CD8-positive, alpha-beta memory T cell (primary cell): ENCODE measurements around the gene DMRTB1. TPM values are rescaled to one million over a fixed set of nuclear protein-coding genes. Genes with fewer than 3 reads are reported as not detected.

Experiments used
- CTCF ChIA-PET: fragments of 350-600 bp; sonication (Branson Sonifier 250); formaldehyde crosslinking; loops from one replicate; lab custom pipeline; 2021; ENCODE audit warnings: antibody characterized with exemption; lab: Charles Lee
- POLR2A ChIA-PET: fragments of 350-600 bp; sonication (Branson Sonifier 250); formaldehyde crosslinking; loops from one replicate; lab custom pipeline; 2021; ENCODE audit warnings: antibody characterized with exemption; lab: Charles Lee
- DNase-seq, 5 donors: peaks; one replicate each; pipeline versions ENCODE4 v3.0.0 to v3.0.0-alpha.2; 2020 to 2022; ENCODE audit warnings: mixed read lengths in 1 of 5
- H3K27ac ChIP-seq: one replicate; pipeline ENCODE4 v1.7.0; 2013; ENCODE audit warnings: low read depth, mild to moderate bottlenecking, low read length, moderate library complexity
- H3K27me3 ChIP-seq: 2 replicates; pipeline ENCODE4 v1.7.0; 2013; ENCODE audit warnings: low read length, mild to moderate bottlenecking; ENCODE audit not compliant: insufficient read depth, poor library complexity, severe bottlenecking
- H3K36me3 ChIP-seq: 2 replicates; pipeline ENCODE4 v1.7.0; 2013; ENCODE audit warnings: mild to moderate bottlenecking, low read length, moderate library complexity; ENCODE audit not compliant: insufficient read depth
- H3K4me1 ChIP-seq: 2 replicates; pipeline ENCODE4 v1.7.0; 2013; ENCODE audit warnings: mild to moderate bottlenecking, low read length, moderate library complexity; ENCODE audit not compliant: insufficient read depth
- H3K4me3 ChIP-seq: 2 replicates; pipeline ENCODE4 v1.7.0; 2013; ENCODE audit warnings: mild to moderate bottlenecking, low read length
- H3K9me3 ChIP-seq: 2 replicates; pipeline ENCODE4 v1.7.0; 2013; ENCODE audit warnings: mild to moderate bottlenecking, low read length
- H3K27ac Mint-ChIP-seq, 8 donors: one replicate each; pipeline ENCODE4 v1.8.0; 2020 to 2021; ENCODE audit warnings: mixed read lengths in 8 of 8, mild to moderate bottlenecking in 6 of 8, inconsistent platforms in 3 of 8, moderate library complexity in 3 of 8
- H3K27me3 Mint-ChIP-seq, 2 donors: one replicate each; pipeline ENCODE4 v1.8.0; 2020 to 2021; ENCODE audit warnings: mixed read lengths in 2 of 2, mild to moderate bottlenecking in 1 of 2, moderate library complexity in 1 of 2
- H3K36me3 Mint-ChIP-seq, 3 donors: one replicate each; pipeline ENCODE4 v1.8.0; 2020 to 2021; ENCODE audit warnings: mixed read lengths in 3 of 3, inconsistent platforms in 1 of 3, mild to moderate bottlenecking in 1 of 3
- H3K4me1 Mint-ChIP-seq, 3 donors: one replicate each; pipeline ENCODE4 v1.8.0; 2020 to 2021; ENCODE audit warnings: mixed read lengths in 3 of 3, inconsistent platforms in 1 of 3, mild to moderate bottlenecking in 1 of 3
- H3K4me3 Mint-ChIP-seq, 7 donors: one replicate each; pipeline ENCODE4 v1.8.0; 2020 to 2021; ENCODE audit warnings: mixed read lengths in 7 of 7, mild to moderate bottlenecking in 6 of 7, moderate library complexity in 4 of 7, inconsistent platforms in 2 of 7
- H3K9me3 Mint-ChIP-seq, 5 donors: one replicate each; pipeline ENCODE4 v1.8.0; 2020 to 2022; ENCODE audit warnings: mixed read lengths in 5 of 5, mild to moderate bottlenecking in 3 of 5, moderate library complexity in 2 of 5, inconsistent platforms in 1 of 5
- polyA plus RNA-seq: library from polyadenylated mRNA; unstranded; fragments of 300-500 nt; fragmentation: Illumina TruSeq; gene quantifications from one replicate; pipeline ENCODE4 v1.2.3, GENCODE V29; 2021
- total RNA-seq, 2 experiments: library from RNA; stranded (reverse); gene quantifications; one replicate each; pipeline ENCODE4 v1.2.3, GENCODE V29; 2021

DMRTB1 gene
- total and polyA plus RNA-seq, 3 experiments from 2014 or later = not detected

DNA sequence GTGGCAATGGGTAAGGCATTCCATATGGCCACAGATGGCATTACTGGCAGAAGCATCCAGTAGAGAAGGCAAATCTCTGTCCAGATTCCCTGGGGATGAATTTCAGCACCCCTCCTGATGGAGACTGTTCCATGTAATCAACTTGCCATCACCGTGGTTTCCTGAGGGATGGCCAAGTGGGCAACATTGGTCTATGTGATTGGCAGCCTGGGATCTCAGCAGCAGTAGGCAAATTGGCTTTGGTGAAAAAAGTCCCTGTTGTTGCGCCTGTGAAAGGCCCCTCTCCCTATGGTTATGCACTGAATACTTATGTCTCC lies 19.3 kb downstream of the DMRTB1 start:
- Histone ChIP-seq H3K36me3 (no peaks in the 10 kb centered on the region), H3K4me3 (no peak overlapping the region), H3K27ac (no peak overlapping the region), H3K4me1 (no peaks in the 10 kb centered on the region), H3K27me3 (no peaks in the 10 kb centered on the region), H3K9me3 (no peaks in the 10 kb centered on the region)
- POLR2A ChIA-PET = no interaction called here
- DNase-seq = no peak
- Mint-ChIP-seq H3K36me3 (no peaks in the 10 kb centered on the region), H3K27ac (no peak overlapping the region), H3K4me1 (no peaks in the 10 kb centered on the region), H3K9me3 (peaks cover 0 to 3% (median 0%) of the 10 kb centered on the region in 5 donors), H3K4me3 (no peak overlapping the region), H3K27me3 (peaks cover 3 to 7% of the 10 kb centered on the region in 2 donors)
- CTCF ChIA-PET = interaction anchor here (0.8 to 1.6 kb wide), 3 partner anchors 85 to 200 kb away, joined by 3 to 4 read pairs (median 3); no protein-coding TSS in a partner anchor

DNA sequence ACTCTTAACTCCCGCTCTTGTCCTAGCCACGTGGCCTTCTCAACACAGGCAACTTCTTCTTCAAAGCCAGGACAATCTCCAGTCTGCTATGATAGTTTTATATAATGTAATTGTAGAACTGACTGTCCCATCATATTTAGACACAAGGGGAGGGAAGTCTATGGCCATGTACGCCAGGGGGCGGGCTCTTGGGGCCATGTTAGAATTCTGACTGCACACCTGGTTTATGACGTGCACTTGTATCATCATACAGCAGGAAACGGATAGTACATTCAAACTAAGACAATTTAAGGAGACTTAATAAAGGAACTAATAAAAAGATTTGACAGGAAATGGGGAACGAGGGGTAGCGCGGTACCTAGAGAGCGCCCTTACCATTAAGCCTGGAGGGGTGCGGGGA lies 21.5 kb downstream of the DMRTB1 start:
- peaks cover 3 to 25% of the 10 kb centered on the region in 2 donors for H3K27me3 Mint-ChIP-seq
- H3K36me3 ChIP-seq = no peaks in the 10 kb centered on the region

DNA sequence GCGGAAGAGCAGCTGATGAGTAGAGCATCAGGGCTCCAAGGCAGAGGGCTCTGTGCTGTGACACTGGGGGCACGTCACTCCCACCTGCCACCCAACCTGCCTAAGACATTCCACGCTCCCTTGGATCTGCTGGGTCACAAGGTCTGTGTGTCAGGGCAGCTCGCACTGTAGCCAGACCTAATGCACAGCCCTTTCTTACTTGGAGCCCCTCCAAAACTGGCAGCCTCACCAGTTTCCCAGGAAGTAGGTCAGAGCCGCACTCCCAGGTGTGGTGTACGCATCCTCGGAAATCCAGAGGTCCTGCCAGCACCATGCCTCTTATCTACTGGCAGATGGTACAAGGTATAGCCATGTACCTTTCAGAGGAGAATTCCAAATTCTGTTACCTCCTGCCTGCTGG lies 22.3 kb downstream of the DMRTB1 start:
- Mint-ChIP-seq H3K4me3 (no peak overlapping the region), H3K27ac (no peak overlapping the region), H3K27me3 (peaks cover 3 to 28% of the 10 kb centered on the region in 2 donors), H3K9me3 (peaks cover 0 to 4% (median 0%) of the 10 kb centered on the region in 5 donors), H3K4me1 (peaks cover 0 to 7% (median 6%) of the 10 kb centered on the region in 3 donors), H3K36me3 (no peaks in the 10 kb centered on the region)
- CTCF ChIA-PET = no interaction called here
- H3K4me3 ChIP-seq = no peak overlapping the region
- H3K36me3 ChIP-seq = no peaks in the 10 kb centered on the region
- POLR2A ChIA-PET = no interaction called here
- H3K27me3 ChIP-seq = no peaks in the 10 kb centered on the region
- H3K4me1 ChIP-seq = no peaks in the 10 kb centered on the region
- no peak overlapping the region for H3K27ac ChIP-seq
- H3K9me3 ChIP-seq = no peaks in the 10 kb centered on the region
- no peak for DNase-seq

More for the DNA sequence above, 21.5 kb downstream of the DMRTB1 start:
- Histone ChIP-seq H3K4me3 (no peak overlapping the region), H3K27ac (no peak overlapping the region), H3K27me3 (no peaks in the 10 kb centered on the region), H3K9me3 (no peaks in the 10 kb centered on the region), H3K4me1 (no peaks in the 10 kb centered on the region)
- CTCF ChIA-PET = interaction anchor here (0.8 kb wide), 1 partner anchor 67 kb away, joined by 3 read pairs; no protein-coding TSS in a partner anchor
- peaks cover 0 to 7% (median 6%) of the 10 kb centered on the region in 3 donors for H3K4me1 Mint-ChIP-seq
- no peak overlapping the region for H3K4me3 Mint-ChIP-seq
- peak overlapping the region in 1 of 8 donors; percentile 50 for H3K27ac Mint-ChIP-seq
- H3K9me3 Mint-ChIP-seq = peaks cover 0 to 3% (median 0%) of the 10 kb centered on the region in 5 donors
- POLR2A ChIA-PET = no interaction called here
- DNase-seq = no peak
- no peaks in the 10 kb centered on the region for H3K36me3 Mint-ChIP-seq

DNA sequence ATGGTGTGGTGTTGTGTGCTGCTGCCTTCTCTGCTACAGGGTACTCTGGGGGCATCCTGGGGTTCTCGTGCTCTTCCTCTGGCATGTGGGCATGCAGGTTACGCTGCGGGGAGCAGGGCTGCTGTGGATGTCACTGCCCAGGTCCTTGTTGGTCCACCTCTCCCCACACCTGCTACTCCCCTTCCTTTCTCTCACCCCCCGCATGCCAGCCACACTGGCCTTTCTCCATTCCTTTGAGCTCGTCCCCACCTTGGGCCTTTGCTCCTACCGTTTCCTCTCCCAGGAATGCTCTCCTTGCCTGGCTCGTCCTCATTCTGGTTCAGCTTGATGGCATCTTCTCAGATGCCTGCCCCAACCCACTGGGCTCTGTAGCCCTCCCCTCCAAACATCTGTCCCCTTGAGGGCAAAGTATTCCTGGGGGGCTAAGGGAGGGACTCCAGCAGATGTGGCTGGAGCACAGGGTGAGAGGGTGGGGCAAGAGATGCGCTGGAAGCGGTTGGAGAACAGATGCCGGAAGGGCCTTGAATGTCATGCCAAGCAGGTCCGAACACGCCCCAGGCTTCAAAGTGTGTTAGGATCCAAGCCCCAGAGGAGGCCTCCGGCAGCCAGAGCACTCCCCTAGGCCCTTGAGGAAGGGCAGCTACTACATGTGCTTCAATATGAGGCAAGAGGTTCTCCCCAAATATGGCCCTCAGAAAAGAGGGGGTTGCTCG lies 23.4 kb downstream of the DMRTB1 start:
- no peak for DNase-seq
- H3K27ac ChIP-seq = no peak overlapping the region
- no peaks in the 10 kb centered on the region for H3K36me3 Mint-ChIP-seq

DNA sequence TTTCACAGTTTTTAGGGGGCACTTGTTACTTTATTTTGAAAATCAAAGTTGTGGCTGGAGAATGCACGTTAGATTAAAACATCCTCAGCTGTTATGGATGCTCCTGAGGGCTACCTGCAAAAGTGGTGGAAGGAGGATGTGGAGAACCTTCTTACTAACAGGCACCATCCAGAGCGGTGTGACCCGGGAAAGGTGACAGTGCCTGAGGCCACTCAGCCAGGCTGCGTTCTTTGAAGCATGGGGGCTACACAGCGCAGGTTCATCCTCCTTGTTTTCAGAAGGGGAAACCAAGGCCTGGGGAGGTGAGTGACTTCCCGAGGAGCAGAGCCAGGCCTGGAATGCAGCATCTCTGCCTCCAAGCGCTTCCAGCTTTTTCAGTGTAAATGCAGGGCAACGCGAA lies 24.0 kb downstream of the DMRTB1 start:
- ChIA-PET POLR2A (no interaction called here), CTCF (interaction anchor here (1.7 kb wide), 2 partner anchors 90 to 199 kb away, joined by 5 read pairs; no protein-coding TSS in a partner anchor)
- Mint-ChIP-seq H3K4me1 (peaks cover 0 to 7% (median 6%) of the 10 kb centered on the region in 3 donors), H3K4me3 (no peak overlapping the region), H3K27me3 (peaks cover 10 to 36% of the 10 kb centered on the region in 2 donors), H3K36me3 (no peaks in the 10 kb centered on the region), H3K9me3 (peaks cover 0 to 5% (median 0%) of the 10 kb centered on the region in 5 donors), H3K27ac (no peak overlapping the region)
- no peak for DNase-seq
- H3K4me1 ChIP-seq = no peaks in the 10 kb centered on the region
- H3K27ac ChIP-seq = no peak overlapping the region
- no peaks in the 10 kb centered on the region for H3K9me3 ChIP-seq
- H3K27me3 ChIP-seq = no peaks in the 10 kb centered on the region
- H3K4me3 ChIP-seq = no peak overlapping the region
- H3K36me3 ChIP-seq = no peaks in the 10 kb centered on the region

More for the DNA sequence above, 23.4 kb downstream of the DMRTB1 start:
- Histone ChIP-seq H3K27me3 (no peaks in the 10 kb centered on the region), H3K36me3 (no peaks in the 10 kb centered on the region), H3K4me3 (no peak overlapping the region), H3K4me1 (no peaks in the 10 kb centered on the region), H3K9me3 (no peaks in the 10 kb centered on the region)
- peaks cover 0 to 5% (median 0%) of the 10 kb centered on the region in 5 donors for H3K9me3 Mint-ChIP-seq
- H3K4me3 Mint-ChIP-seq = no peak overlapping the region
- peaks cover 0 to 7% (median 6%) of the 10 kb centered on the region in 3 donors for H3K4me1 Mint-ChIP-seq
- ChIA-PET CTCF (interaction anchor here (1.7 kb wide), 2 partner anchors 90 to 200 kb away, joined by 5 read pairs; no protein-coding TSS in a partner anchor), POLR2A (no interaction called here)
- peaks cover 9 to 33% of the 10 kb centered on the region in 2 donors for H3K27me3 Mint-ChIP-seq
- H3K27ac Mint-ChIP-seq = no peak overlapping the region

DNA sequence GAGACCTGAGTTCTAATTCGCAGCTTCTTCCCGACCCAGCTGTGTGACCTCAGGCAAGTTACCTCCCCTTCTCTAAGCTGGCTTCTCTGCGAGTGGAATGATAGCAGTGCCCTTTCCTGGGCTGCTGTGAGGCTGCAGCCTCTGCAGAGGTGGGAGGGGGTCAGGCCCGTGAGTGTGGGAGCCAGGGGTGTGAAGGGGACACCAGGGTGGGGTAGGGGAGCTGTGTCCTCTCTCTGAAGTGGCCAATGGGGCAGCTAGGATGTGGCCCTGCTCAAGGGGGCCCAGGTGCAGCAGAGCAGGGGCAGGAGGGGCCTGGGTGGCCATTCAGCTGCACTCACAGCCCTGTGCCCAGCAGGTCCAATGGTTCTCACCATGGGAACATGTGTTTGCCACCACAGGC lies 24.5 kb downstream of the DMRTB1 start:
- no peak overlapping the region for H3K4me3 Mint-ChIP-seq
- no peak overlapping the region for H3K27ac ChIP-seq
- peak overlapping the region in 1 of 8 donors; percentile 65 for H3K27ac Mint-ChIP-seq
- no peaks in the 10 kb centered on the region for H3K4me1 ChIP-seq
- peaks cover 10 to 39% of the 10 kb centered on the region in 2 donors for H3K27me3 Mint-ChIP-seq
- H3K4me3 ChIP-seq = no peak overlapping the region
- CTCF ChIA-PET = interaction anchor here (1.6 to 1.9 kb wide), 4 partner anchors 91 to 205 kb away, joined by 5 to 6 read pairs (median 6); no protein-coding TSS in a partner anchor
- POLR2A ChIA-PET = no interaction called here
- no peaks in the 10 kb centered on the region for H3K36me3 Mint-ChIP-seq
- DNase-seq = no peak
- no peaks in the 10 kb centered on the region for H3K9me3 ChIP-seq
- H3K4me1 Mint-ChIP-seq = peaks cover 0 to 7% (median 6%) of the 10 kb centered on the region in 3 donors
- peaks cover 0 to 5% (median 0%) of the 10 kb centered on the region in 5 donors for H3K9me3 Mint-ChIP-seq
- no peaks in the 10 kb centered on the region for H3K27me3 ChIP-seq
- no peaks in the 10 kb centered on the region for H3K36me3 ChIP-seq

DNA sequence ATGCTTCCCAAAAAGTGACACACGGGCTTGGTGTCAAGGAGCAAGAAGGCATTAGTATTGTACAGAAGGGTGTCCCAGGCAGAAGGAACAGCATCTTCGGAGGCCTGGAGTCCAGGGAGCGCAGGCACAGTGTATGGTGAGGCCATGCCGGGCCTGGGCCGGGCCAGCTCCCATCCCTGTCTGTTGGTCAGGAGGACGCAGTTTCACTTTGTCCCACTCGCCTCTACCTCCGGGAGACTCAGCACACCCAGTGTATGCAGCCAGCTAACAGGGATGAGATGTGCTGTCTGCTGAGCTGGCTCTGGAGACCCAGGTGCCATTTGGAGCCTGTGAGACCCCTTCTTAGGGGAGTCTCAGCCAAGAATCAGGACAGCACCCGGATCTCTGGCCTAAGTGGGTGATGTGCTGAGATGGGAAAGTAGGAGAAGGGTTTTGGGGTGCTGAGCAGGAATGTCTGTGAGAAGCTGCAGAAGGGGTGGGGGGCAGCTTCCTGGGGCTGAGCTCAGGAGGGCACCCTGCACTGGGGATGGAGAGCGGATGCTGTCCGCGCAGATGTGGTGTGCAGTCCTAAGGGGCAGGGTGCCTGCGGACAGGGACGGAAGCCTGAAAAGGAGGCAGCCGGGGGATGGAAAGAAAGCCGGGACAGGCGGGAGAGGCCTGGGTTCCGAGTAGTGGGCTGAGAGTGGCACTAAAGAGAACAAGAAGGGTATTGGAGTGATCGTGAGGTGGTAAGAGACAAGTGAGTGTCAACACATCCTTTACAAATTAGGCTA lies 25.7 kb downstream of the DMRTB1 start:
- POLR2A ChIA-PET = no interaction called here
- no peak overlapping the region for H3K27ac Mint-ChIP-seq
- CTCF ChIA-PET = interaction anchor here (0.6 to 2.1 kb wide), 8 partner anchors 10 to 563 kb away, joined by 3 to 7 read pairs (median 4); no protein-coding TSS in a partner anchor
- H3K27me3 Mint-ChIP-seq = peaks cover 10 to 42% of the 10 kb centered on the region in 2 donors
- no peak overlapping the region for H3K4me3 Mint-ChIP-seq
- Histone ChIP-seq H3K27me3 (no peaks in the 10 kb centered on the region), H3K36me3 (no peaks in the 10 kb centered on the region), H3K4me3 (no peak overlapping the region), H3K4me1 (no peaks in the 10 kb centered on the region), H3K27ac (no peak overlapping the region), H3K9me3 (no peaks in the 10 kb centered on the region)
- peaks cover 0 to 2% (median 0%) of the 10 kb centered on the region in 5 donors for H3K9me3 Mint-ChIP-seq
- peaks cover 0 to 7% (median 6%) of the 10 kb centered on the region in 3 donors for H3K4me1 Mint-ChIP-seq
- DNase-seq = no peak
- no peaks in the 10 kb centered on the region for H3K36me3 Mint-ChIP-seq
